NT2/D1 (cell line): ENCODE results near the gene PDE6A.

Experiments
- YY1 ChIP-seq: IDR thresholded peaks from 2 replicates; pipeline ENCODE4 v1.6.1; 2011; ENCODE audit not compliant: insufficient read length, insufficient read depth
- ZNF274 ChIP-seq: IDR thresholded peaks from 2 replicates; pipeline ENCODE4 v1.6.1; 2011; ENCODE audit warnings: mild to moderate bottlenecking, low read depth, low read length

GRCh38 chr5:149937610-149938009 is 7.0 kb downstream of the PDE6A start:
- TF ChIP-seq ZNF274: no peak
- no peak for TF ChIP-seq YY1
